Esophagus squamous epithelium (tissue), 4 donors: ENCODE results near the gene SCAMP2.

Experiments used
- POLR2A ChIP-seq, 4 donors: fragments of 450-650 bp; IDR thresholded peaks; one replicate each; pipeline ENCODE4 v1.6.1; 2017; ENCODE audit warnings: antibody characterized with exemption in 4 of 4, mild to moderate bottlenecking in 4 of 4, moderate library complexity in 3 of 4
- TF ChIP-seq, protein P1 (sequence below), 6 experiments: fragments of 450-650 bp in 4 of 6; fragments of 200-600 bp in 2 of 6; sonication (generic) in 2 of 6; IDR thresholded peaks; one replicate each; pipeline ENCODE4 v1.5.1; 2016 to 2019; ENCODE audit warnings: antibody characterized with exemption in 6 of 6, mild to moderate bottlenecking in 4 of 6, moderate library complexity in 4 of 6

DNA sequence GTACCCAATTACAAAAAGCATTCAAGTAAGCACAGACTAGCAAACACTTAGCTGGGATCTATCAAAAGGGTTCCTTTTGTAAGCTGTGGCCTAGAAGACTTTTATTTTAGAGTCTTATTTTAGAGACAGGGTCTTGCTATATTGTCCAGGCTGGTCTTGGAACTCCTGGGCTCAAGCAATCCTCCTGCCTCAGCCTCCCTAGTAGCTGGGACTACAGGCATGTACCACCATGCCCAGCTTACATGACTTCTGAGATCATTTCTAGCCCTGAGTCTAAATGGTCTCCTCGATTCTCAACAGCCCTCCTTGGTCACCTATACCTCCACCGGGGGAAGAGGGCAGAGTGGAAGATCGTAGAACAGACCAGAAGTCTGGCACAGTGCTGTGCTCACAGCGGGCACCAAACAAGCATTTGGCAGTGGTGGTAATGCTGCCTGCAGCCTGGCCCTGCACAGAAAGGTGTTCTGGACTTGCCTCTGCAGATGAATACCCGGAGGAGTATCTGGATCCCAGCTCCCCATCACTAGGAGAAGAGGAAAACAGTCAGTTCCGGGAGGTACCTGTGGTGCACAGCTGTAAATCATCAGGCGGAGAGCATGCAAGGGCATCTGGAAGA is 31.1 kb upstream of the SCAMP2 start:
- TF ChIP-seq, protein P1, sequence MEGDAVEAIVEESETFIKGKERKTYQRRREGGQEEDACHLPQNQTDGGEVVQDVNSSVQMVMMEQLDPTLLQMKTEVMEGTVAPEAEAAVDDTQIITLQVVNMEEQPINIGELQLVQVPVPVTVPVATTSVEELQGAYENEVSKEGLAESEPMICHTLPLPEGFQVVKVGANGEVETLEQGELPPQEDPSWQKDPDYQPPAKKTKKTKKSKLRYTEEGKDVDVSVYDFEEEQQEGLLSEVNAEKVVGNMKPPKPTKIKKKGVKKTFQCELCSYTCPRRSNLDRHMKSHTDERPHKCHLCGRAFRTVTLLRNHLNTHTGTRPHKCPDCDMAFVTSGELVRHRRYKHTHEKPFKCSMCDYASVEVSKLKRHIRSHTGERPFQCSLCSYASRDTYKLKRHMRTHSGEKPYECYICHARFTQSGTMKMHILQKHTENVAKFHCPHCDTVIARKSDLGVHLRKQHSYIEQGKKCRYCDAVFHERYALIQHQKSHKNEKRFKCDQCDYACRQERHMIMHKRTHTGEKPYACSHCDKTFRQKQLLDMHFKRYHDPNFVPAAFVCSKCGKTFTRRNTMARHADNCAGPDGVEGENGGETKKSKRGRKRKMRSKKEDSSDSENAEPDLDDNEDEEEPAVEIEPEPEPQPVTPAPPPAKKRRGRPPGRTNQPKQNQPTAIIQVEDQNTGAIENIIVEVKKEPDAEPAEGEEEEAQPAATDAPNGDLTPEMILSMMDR (IDR thresholded peaks at IDR 0.05) = no peak
- no peak for TF ChIP-seq POLR2A (IDR thresholded peaks at IDR 0.05)
